ENCODE results near the gene SIPA1.
A peak's percentile ranks its signal among the peaks of the same experiment; 100 is the strongest.

Gene SIPA1

DNA sequence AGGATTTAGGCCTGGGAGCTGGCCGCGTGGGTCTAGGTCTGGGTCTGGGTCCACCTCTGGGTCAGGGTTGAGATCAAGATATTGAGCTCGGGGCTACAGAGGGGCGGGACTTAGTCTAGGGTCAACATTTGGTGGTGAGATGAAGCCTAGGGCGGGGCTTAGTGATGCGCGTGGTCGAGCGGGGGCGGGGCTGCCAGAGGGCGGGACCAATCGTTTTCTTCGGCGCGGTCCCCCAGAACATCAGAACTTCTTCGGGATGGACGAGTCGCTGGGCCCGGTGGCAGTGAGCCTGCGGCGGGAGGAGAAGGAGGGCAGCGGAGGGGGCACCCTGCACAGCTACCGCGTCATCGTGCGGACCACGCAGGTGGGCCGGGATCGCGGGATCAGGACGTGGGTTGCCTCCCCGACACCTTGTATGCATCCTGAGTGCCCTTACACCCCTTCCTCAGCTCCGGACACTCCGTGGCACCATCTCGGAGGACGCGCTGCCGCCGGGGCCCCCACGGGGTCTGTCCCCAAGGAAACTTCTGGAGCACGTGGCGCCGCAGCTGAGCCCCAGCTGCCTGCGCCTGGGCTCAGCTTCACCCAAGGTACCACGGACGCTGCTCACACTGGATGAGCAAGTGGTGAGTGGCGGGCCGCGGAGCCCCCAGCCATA, 4.2 kb downstream of the SIPA1 start:
- DNase-seq (ENCODE audit: low spot score) = no peak

- DNase-seq (ENCODE audit: low spot score) = no peak
These were observed 6.1 kb downstream of the SIPA1 start for GRCh38 chr11:65643971-65644370.

DNA sequence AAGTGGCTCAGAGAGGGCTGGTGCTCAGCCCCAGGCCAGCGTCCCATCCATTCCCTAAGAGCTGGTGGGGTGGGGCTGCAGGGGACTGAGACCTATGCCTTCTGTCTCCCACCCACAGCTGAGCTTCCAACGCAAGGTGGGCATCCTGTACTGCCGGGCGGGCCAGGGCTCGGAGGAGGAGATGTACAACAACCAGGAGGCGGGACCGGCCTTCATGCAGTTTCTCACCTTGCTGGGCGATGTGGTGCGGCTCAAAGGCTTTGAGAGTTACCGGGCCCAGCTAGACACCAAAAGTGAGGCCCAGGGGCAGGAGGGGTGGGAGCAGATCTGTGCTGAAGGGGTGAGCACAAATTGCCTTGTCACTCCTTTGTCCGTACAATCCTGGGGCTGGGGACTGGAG, 6.9 kb downstream of the SIPA1 start:
- DNase-seq (ENCODE audit: low spot score) = no peak

DNA sequence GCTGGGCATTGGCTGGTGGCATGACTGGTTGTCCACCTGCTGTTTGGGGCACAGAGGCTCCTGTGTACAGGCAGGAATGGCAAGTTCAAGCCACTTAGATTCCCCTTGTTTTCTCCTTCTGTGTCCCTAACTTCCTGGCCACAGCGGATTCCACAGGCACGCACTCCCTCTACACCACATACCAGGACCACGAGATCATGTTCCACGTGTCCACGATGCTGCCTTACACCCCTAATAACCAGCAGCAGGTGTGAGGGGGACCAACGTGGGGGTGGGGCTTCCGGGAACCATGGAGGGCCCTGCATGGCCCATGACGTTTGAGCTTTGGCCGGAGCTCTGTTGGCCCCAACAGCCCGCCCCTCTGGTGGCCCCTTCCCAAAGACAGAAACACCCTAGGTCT, 7.8 kb downstream of the SIPA1 start:
- no peak for DNase-seq (ENCODE audit: low spot score)

DNA sequence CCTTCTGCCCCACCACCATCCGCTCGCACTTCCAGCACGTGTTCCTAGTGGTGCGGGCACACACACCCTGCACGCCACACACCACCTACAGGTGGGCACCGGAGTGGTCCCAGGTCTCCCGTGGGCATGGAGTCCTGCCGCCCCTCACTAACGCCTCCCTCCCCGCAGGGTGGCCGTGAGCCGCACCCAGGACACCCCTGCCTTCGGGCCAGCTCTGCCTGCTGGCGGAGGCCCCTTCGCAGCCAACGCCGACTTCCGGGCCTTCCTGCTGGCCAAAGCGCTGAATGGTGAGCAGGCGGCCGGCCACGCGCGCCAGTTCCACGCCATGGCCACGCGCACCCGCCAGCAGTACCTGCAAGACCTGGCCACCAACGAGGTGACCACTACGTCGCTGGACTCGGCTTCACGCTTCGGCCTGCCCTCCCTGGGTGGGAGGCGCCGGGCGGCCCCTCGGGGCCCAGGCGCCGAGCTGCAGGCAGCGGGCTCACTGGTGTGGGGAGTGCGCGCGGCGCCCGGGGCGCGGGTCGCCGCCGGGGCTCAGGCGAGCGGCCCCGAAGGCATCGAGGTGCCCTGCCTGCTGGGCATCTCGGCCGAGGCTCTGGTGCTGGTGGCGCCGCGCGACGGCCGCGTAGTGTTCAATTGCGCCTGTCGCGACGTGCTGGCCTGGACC, 8.5 kb downstream of the SIPA1 start:
- DNase-seq (ENCODE audit: low spot score) = no peak

- no peak for DNase-seq (ENCODE audit: low spot score)
These were observed 9.2 kb downstream of the SIPA1 start for GRCh38 chr11:65646958-65647701.

GRCh38 chr11:65648997-65649493, 11.1 kb downstream of the SIPA1 start:
- DNase-seq (ENCODE audit: low spot score) = no peak

GRCh38 chr11:65649656-65650546, 12.0 kb downstream of the SIPA1 start:
- no peak for DNase-seq (ENCODE audit: low spot score)

DNA sequence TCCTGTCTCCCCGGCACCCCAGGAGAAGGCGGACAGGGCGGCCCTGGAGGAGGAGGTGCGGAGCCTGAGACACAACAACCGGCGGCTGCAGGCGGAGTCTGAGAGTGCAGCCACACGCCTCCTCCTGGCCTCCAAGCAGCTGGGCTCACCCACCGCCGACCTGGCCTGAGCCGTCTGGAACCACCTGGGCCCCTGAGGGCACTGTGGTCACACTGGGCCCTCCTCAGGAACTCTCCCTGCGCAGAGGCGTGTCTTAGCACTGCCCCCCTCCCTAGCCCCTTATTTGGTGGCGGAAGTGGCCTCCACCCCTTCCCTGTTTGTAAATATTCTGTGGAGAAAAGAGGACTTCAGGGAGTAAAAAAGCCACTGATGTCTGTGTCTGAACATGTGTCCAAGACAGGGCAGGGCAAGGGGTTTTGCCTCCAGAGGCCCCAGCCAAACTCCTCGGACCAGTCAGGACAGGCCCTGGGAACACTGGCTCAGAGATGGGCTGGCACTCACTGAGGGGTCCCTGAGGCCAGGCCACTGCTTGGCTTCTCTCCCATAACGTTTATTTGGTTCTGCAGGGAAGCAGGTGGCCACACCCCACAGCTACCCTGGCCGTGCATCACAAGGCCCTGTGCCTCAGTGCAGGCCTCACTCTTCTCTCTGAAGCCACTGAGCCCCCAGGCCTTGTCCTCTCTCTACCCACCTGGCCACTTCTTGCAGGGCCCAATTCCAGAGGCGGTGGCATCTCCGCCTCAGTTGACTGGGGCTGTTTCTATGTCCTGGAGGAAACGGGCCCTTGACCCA, 12.8 kb downstream of the SIPA1 start:
- no peak for DNase-seq (ENCODE audit: low spot score)

GRCh38 chr11:65651339-65651588, 13.4 kb downstream of the SIPA1 start:
- DNase-seq (ENCODE audit: low spot score) = no peak

DNA sequence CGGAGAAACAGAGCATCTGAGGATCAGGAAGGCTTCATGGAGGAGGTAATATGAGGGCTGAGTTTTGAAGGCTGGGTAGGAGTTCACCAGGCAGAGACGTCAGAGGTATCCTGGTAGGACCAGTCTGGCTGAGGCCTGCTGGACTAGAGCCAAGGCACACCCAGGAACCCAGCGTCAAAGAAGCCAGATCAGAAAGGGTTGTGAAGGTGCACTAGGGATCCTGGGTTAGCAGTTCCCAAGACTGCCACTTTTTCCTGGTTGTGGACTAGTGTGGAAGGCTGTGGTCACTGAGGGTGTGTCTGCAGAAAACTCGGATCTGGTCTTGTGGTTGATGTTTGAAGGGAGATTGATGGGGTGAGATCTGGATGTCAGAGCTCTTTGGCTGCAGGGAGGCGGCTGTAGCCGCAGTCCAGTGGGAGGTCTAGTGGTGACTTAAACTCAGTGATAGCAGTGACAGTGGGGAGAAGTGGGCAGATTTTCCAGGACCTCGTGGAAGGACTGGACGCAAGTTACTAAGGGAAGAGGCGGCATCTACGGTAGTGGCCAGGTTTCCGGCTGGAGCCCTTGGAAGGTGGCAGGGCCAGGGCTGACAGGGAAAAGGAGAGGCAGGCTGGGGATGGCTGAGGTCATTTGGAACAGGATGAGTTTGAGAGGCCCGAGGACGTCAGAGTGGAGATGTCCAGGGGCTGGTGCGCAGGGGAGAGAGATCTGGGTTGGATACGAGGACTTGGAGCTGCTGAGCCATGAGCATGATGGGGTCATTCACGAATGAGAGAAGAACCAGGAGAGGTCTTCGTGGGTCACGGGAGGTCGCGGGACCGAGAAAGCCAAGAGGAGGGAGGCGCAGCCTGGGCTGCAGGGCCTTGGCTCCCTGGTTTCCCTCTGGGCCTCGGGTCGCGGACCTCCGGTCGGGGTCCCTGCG, 13.9 kb downstream of the SIPA1 start:
- peak; percentile 89 for DNase-seq (ENCODE audit: low spot score)

- DNase-seq (ENCODE audit: low spot score) = peak; percentile 95
These were observed 14.8 kb downstream of the SIPA1 start for GRCh38 chr11:65652511-65653228.

DNA sequence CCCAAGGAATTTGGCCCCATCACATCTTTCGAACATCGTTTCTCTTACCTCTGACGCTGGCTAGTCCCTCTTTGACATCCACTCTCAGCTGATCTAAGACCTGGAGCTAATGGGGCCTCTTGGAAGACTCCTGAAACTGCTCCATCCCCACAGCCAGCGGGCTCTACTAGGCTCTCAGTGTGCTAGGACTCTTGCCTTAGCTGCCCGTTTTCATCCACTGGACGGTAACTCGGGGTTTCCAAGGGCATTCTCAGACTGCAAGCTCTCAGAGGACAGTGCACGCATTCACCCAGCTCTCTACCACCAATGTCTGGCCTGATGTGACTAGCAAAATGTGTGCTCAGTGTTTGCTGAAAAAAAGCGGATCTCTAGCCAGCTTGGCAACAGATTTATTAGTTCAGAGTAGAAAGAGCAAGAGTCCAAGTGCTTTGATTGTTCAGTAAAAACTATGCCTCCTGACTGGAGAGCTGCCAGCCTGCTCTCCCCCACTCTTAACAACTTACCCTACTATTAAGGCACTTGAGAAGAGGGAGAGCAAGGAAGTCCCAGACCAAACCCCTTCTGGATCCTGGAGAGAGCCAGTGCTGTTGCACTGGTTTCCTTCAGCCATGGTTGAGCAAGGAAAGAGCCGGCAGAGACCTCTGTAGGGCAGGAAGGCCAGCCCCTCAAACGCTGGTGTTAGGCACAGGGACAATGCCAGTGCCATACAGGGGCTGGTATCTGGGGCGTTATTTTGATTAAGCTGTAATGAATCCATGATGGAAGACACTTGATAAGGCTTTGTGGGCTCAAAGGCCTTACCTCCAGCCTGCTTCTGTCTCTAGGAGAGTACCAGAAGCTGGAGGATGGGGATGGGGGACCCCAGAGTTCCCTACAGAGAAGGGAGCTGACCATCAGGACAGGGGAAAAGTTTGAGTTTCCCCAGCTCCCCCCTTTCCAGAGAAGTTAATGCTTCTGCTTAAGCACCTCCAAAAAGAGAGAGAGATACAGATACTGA, 15.6 kb downstream of the SIPA1 start:
- DNase-seq (ENCODE audit: low spot score) = no peak

- DNase-seq (ENCODE audit: low spot score) = no peak
These were observed 16.8 kb downstream of the SIPA1 start for GRCh38 chr11:65654375-65655349.

- no peak for DNase-seq (ENCODE audit: low spot score)
These were observed 17.9 kb downstream of the SIPA1 start for GRCh38 chr11:65655570-65656332.

- DNase-seq (ENCODE audit: low spot score) = no peak
These were observed 19.5 kb downstream of the SIPA1 start for GRCh38 chr11:65657426-65657825.

Data from hematopoietic multipotent progenitor cell treated with erythropoietin and hydrocortisone succinate and interleukin-3 and kit ligand, for 17 days (in vitro differentiated cells).